ENCODE results near the gene MLANA. TPM values are rescaled to one million over a fixed set of nuclear protein-coding genes. Genes with fewer than 3 reads are reported as not detected.

MLANA gene
- total and polyA plus RNA-seq, 10 of the 15 experiments (the other 5 are each of a cell fraction or from before 2014, with no cell fraction given): 0.11 to 0.26 (median 0.13) TPM; not detected in 6

DNA sequence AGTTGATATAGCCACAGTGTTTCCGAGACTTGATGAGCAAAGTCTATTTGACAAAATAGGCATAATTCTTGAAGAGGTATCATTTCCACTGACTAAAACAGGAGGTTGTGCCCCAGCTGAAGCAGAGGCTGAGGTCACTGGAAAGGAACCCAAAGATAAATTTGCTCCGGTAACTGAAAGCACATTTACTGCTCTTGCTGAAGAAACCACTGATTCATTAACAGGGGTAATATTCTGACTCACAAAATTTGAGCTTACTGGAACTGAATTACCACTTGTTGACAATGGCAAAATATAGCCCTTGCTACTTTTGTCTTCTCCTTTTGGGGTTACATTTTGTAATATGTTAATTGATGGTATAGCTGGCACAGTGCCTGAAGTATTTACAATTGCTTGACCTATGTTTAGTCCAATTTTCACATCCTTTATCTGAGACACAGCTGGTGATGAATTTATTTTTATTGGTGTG lies 30.2 kb downstream of the MLANA start (continued):
- TF ChIP-seq, protein P1, sequence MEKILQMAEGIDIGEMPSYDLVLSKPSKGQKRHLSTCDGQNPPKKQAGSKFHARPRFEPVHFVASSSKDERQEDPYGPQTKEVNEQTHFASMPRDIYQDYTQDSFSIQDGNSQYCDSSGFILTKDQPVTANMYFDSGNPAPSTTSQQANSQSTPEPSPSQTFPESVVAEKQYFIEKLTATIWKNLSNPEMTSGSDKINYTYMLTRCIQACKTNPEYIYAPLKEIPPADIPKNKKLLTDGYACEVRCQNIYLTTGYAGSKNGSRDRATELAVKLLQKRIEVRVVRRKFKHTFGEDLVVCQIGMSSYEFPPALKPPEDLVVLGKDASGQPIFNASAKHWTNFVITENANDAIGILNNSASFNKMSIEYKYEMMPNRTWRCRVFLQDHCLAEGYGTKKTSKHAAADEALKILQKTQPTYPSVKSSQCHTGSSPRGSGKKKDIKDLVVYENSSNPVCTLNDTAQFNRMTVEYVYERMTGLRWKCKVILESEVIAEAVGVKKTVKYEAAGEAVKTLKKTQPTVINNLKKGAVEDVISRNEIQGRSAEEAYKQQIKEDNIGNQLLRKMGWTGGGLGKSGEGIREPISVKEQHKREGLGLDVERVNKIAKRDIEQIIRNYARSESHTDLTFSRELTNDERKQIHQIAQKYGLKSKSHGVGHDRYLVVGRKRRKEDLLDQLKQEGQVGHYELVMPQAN (conservative IDR thresholded peaks at IDR 0.05): no peak
- TF ChIP-seq ZNF274 (IDR thresholded peaks at IDR 0.05; ENCODE audit: insufficient read depth, insufficient read length) (no peak), JUNB (IDR thresholded peaks at IDR 0.05) (peak; percentile 32), HDGF (IDR thresholded peaks at IDR 0.05) (no peak), SMAD5 (IDR thresholded peaks at IDR 0.05; ENCODE audit: low read depth) (no peak), ESRRA (IDR thresholded peaks at IDR 0.05; ENCODE audit: low read length) (0 out of 2 replicates have a peak, but pooled peaks have one; percentile 63), JUND (IDR thresholded peaks at IDR 0.05; ENCODE audit: low read depth, low read length) (peak; percentile 80), IKZF1 (conservative IDR thresholded peaks at IDR 0.05) (peak; percentile 84), RAD21 (IDR thresholded peaks at IDR 0.05; ENCODE audit: insufficient read depth, low read depth, low read length) (no peak), TCF12 (IDR thresholded peaks at IDR 0.05; ENCODE audit: low read depth, low read length) (no peak), CHD2 (IDR thresholded peaks at IDR 0.05; ENCODE audit: borderline replicate concordance, low read depth, low read length) (peak; percentile 33; the same call in 1 of the 2 replicates), FOXM1 (IDR thresholded peaks at IDR 0.05; ENCODE audit: low read depth, low read length) (peak; percentile 45; the same call in 1 of the 2 replicates), MYB (IDR thresholded peaks at IDR 0.05; ENCODE audit: borderline replicate concordance, low read depth, low read length) (0 out of 2 replicates have a peak, but pooled peaks have one; percentile 37), DPF2 (IDR thresholded peaks at IDR 0.05) (peak; percentile 96; the same call in 1 of the 2 replicates), POLR2AphosphoS2 (IDR thresholded peaks at IDR 0.05; ENCODE audit: low read depth, low read length) (no peak), ZNF207 (IDR thresholded peaks at IDR 0.05; ENCODE audit: borderline replicate concordance) (peak; percentile 73; the same call in 1 of the 2 replicates), HCFC1 (IDR thresholded peaks at IDR 0.05; ENCODE audit: low read length) (no peak), CREB1 (IDR thresholded peaks at IDR 0.05; ENCODE audit: low read depth) (no peak), ATF7 (IDR thresholded peaks at IDR 0.05; ENCODE audit: low read depth) (peak; percentile 98), FOS (IDR thresholded peaks at IDR 0.05; ENCODE audit: borderline replicate concordance, extremely low read depth, insufficient read length) (no peak), NR2F1 (conservative IDR thresholded peaks at IDR 0.05) (peak; percentile 92), NFIC (IDR thresholded peaks at IDR 0.05; ENCODE audit: low read depth, low read length) (peak; percentile 47; the same call in 1 of the 2 replicates), MTA2 (IDR thresholded peaks at IDR 0.05; ENCODE audit: low read depth) (peak; percentile 99), ZZZ3 (IDR thresholded peaks at IDR 0.05; ENCODE audit: control insufficient read depth, insufficient read length, low read depth) (no peak), ZSCAN29 (IDR thresholded peaks at IDR 0.05) (no peak), TBL1XR1 (IDR thresholded peaks at IDR 0.05; ENCODE audit: low read depth, low read length) (peak; percentile 49; the same call in 1 of the 2 replicates)
- TF ChIP-seq, protein P2, sequence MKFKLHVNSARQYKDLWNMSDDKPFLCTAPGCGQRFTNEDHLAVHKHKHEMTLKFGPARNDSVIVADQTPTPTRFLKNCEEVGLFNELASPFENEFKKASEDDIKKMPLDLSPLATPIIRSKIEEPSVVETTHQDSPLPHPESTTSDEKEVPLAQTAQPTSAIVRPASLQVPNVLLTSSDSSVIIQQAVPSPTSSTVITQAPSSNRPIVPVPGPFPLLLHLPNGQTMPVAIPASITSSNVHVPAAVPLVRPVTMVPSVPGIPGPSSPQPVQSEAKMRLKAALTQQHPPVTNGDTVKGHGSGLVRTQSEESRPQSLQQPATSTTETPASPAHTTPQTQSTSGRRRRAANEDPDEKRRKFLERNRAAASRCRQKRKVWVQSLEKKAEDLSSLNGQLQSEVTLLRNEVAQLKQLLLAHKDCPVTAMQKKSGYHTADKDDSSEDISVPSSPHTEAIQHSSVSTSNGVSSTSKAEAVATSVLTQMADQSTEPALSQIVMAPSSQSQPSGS (IDR thresholded peaks at IDR 0.05; ENCODE audit: low read length): peak; percentile 64; the same call in 1 of the 2 replicates
- TF ChIP-seq, protein P3, sequence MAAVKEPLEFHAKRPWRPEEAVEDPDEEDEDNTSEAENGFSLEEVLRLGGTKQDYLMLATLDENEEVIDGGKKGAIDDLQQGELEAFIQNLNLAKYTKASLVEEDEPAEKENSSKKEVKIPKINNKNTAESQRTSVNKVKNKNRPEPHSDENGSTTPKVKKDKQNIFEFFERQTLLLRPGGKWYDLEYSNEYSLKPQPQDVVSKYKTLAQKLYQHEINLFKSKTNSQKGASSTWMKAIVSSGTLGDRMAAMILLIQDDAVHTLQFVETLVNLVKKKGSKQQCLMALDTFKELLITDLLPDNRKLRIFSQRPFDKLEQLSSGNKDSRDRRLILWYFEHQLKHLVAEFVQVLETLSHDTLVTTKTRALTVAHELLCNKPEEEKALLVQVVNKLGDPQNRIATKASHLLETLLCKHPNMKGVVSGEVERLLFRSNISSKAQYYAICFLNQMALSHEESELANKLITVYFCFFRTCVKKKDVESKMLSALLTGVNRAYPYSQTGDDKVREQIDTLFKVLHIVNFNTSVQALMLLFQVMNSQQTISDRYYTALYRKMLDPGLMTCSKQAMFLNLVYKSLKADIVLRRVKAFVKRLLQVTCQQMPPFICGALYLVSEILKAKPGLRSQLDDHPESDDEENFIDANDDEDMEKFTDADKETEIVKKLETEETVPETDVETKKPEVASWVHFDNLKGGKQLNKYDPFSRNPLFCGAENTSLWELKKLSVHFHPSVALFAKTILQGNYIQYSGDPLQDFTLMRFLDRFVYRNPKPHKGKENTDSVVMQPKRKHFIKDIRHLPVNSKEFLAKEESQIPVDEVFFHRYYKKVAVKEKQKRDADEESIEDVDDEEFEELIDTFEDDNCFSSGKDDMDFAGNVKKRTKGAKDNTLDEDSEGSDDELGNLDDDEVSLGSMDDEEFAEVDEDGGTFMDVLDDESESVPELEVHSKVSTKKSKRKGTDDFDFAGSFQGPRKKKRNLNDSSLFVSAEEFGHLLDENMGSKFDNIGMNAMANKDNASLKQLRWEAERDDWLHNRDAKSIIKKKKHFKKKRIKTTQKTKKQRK (IDR thresholded peaks at IDR 0.05; ENCODE audit: low read depth, low read length): no peak
